ENCODE measurements around the gene LDLR. TPM values are rescaled to one million over a fixed set of nuclear protein-coding genes. Genes with fewer than 3 reads are reported as not detected.

Gene LDLR
- total RNA-seq, 4 donors from 2014 or later = 75.7 to 209 (median 156) TPM

DNA sequence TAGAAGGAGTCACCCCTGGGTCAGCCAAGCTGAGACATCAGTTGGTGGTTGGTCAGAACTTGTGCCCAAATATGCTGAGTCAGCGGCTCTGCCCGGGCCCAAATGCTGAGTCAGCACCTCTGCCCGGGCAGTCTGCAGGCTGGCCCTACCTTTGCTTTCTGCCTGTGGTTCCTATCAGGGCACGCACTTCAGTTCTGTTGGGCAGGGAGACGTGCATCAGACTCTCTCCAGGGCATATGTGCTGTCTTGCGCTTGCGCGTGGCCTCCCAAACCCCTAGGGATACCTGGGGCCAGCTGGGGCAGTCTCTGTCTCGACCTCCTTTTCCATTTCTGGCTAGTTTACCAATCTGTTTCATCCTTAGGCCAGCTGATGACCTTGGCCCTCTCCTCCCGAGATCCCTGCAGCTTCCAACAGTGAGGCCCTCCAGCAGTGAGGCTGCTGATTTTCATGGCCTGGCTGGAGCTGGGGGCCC is 24.4 kb upstream of the LDLR start:
- TF ChIP-seq, protein P1, sequence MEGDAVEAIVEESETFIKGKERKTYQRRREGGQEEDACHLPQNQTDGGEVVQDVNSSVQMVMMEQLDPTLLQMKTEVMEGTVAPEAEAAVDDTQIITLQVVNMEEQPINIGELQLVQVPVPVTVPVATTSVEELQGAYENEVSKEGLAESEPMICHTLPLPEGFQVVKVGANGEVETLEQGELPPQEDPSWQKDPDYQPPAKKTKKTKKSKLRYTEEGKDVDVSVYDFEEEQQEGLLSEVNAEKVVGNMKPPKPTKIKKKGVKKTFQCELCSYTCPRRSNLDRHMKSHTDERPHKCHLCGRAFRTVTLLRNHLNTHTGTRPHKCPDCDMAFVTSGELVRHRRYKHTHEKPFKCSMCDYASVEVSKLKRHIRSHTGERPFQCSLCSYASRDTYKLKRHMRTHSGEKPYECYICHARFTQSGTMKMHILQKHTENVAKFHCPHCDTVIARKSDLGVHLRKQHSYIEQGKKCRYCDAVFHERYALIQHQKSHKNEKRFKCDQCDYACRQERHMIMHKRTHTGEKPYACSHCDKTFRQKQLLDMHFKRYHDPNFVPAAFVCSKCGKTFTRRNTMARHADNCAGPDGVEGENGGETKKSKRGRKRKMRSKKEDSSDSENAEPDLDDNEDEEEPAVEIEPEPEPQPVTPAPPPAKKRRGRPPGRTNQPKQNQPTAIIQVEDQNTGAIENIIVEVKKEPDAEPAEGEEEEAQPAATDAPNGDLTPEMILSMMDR (IDR thresholded peaks at IDR 0.05) = no peak
- TF ChIP-seq POLR2A (IDR thresholded peaks at IDR 0.05) = no peak
- no peak for DNase-seq
- H3K27ac ChIP-seq = no peak overlapping the region
- H3K4me3 ChIP-seq = no peak overlapping the region
- H3K27me3 ChIP-seq = no peaks in the 10 kb centered on the region
- H3K9me3 ChIP-seq = no peaks in the 10 kb centered on the region
- H3K36me3 ChIP-seq = peaks cover 0 to 20% (median 0%) of the 10 kb centered on the region in 3 donors
- no peaks in the 10 kb centered on the region for H3K4me1 ChIP-seq

DNA sequence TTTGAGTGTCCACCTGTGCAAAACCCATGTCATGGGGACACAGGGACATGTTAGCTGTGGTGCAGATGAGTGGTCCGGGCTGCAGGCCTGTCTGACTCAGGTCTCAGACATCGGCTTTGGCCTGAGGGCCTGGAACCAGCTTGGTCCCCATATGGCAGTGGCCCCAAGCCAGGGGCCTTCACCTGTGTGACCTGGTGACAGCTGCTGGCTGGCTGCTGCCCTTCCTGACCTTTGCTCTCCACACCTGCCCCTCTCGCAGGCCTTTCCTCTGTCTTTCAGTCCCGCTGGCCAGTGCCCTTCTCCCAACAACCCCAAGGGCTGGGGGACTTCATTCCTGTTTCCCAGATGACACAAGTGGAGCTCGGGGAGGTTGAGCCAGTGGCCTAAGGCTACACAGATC is 22.9 kb upstream of the LDLR start:
- Histone ChIP-seq H3K9me3 (no peaks in the 10 kb centered on the region), H3K27me3 (no peaks in the 10 kb centered on the region), H3K4me3 (no peak overlapping the region), H3K4me1 (no peaks in the 10 kb centered on the region), H3K27ac (no peak overlapping the region), H3K36me3 (peaks cover 0 to 11% (median 0%) of the 10 kb centered on the region in 3 donors)
- TF ChIP-seq, protein P1 (IDR thresholded peaks at IDR 0.05) = no peak
- no peak for TF ChIP-seq POLR2A (IDR thresholded peaks at IDR 0.05)
- no peak for DNase-seq

DNA sequence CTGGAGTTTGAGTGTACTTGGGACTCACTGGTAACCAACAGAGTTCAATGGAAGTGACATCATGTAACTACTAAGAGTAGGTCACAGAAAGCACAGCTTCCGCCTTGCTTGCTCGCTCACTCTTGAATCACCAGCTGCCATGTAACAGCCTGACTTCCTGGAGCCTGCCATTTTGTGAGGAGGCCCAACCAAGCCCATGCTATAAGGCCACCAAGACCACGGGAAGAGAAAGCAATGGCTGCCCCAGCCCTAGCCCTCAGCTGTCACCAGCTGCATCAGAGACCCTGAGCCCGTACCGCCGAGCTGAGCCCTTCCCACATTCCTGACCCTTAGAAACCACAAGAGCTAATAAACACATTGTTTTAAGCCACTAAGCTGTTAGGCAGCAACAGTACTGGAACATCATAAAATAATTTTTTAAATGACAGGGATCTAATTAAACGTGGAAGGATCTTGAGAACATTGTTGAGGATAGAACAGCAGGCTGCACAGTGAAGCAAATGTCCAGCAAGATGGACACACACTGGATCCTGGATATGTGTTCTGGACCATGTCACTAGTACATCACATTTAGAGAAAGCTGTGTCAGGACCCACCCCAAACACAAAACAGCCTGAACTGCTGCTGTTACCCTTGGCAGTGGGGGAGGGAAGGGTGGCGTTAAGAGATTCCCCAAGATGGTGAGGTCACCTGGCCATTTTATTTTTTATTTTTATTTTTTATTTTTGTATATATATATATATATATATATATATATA is 21.7 kb upstream of the LDLR start:
- Histone ChIP-seq H3K27ac (no peak overlapping the region), H3K4me1 (no peaks in the 10 kb centered on the region), H3K4me3 (no peak overlapping the region), H3K9me3 (no peaks in the 10 kb centered on the region), H3K27me3 (no peaks in the 10 kb centered on the region), H3K36me3 (no peaks in the 10 kb centered on the region)
- TF ChIP-seq, protein P1 (IDR thresholded peaks at IDR 0.05) = no peak
- no peak for TF ChIP-seq POLR2A (IDR thresholded peaks at IDR 0.05)
- DNase-seq = no peak

DNA sequence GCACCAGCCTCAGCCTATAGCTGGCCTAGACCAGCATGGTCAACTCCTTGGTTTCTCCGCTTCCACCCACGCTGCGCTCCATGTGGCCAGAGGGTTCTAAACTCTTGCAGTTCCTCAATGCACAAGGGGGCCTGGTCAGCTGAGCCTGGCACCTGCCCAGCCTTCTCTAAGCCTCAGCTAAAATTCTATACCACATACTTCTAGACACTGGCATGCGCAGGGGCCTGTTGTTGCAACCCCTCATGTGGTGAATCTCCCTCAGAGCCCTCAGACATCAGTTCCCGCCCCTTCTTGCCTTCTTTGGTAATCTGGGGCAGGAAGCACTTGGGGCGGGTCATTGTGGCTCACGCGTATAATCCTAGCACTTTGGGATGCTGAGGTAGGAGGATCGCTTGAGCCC is 19.7 kb upstream of the LDLR start:
- H3K9me3 ChIP-seq = no peaks in the 10 kb centered on the region
- H3K4me1 ChIP-seq = no peaks in the 10 kb centered on the region
- no peak overlapping the region for H3K4me3 ChIP-seq
- H3K36me3 ChIP-seq = no peaks in the 10 kb centered on the region
- no peak for TF ChIP-seq POLR2A (IDR thresholded peaks at IDR 0.05)
- TF ChIP-seq, protein P1 (IDR thresholded peaks at IDR 0.05) = no peak
- H3K27me3 ChIP-seq = no peaks in the 10 kb centered on the region
- no peak overlapping the region for H3K27ac ChIP-seq
- DNase-seq = no peak

DNA sequence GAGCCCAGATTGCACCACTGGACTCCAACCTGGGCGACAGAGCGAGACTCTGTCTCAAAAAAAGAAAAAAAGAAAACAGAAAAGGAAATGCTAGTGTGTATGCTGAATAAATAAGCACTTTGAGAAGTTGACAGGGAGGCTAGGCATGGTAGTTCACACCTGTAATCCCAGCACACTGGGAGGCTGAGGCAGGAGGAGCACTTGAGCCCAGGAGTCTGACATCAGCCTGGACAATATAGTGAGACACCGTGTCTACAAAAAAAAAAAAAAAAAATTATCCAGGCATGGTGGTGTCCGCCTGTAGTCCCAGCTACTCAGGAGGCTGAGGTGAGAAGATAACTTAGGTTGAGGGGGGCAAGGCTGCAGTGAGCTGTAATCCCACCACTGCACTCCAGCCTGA is 19.1 kb upstream of the LDLR start:
- TF ChIP-seq, protein P1 (IDR thresholded peaks at IDR 0.05) = no peak
- TF ChIP-seq POLR2A (IDR thresholded peaks at IDR 0.05) = no peak
- no peaks in the 10 kb centered on the region for H3K36me3 ChIP-seq
- no peak overlapping the region for H3K27ac ChIP-seq
- no peak for DNase-seq
- no peaks in the 10 kb centered on the region for H3K9me3 ChIP-seq
- H3K27me3 ChIP-seq = no peaks in the 10 kb centered on the region
- H3K4me3 ChIP-seq = no peak overlapping the region
- H3K4me1 ChIP-seq = no peaks in the 10 kb centered on the region
